ENCODE results near the gene C11orf24.
"Not testable (repeated sequence)": the region's sequence is repeated elsewhere in the genome, so short reads cannot be mapped to it uniquely, and the experiment has no call there.

Gene C11orf24

DNA sequence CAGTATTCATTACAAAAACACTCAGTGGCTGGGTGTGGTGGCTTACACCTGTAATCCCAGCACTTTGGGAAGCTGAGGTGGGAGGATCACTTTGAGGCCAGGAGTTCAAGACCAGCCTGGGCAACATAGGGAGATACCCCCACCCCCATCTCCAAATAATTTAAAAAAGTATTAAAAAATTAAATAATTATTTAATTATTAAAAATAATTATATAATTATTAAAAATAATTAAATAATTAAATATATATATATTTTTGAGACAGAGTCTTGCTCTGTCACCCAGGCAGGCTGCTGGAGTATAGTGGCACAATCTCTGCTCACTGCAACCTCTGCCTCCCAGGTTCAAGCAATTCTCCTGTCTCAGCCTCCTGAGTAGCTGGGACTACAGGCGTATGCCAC, 27.9 kb downstream of the C11orf24 start:
- not testable (repeated sequence) for DNase-seq

DNA sequence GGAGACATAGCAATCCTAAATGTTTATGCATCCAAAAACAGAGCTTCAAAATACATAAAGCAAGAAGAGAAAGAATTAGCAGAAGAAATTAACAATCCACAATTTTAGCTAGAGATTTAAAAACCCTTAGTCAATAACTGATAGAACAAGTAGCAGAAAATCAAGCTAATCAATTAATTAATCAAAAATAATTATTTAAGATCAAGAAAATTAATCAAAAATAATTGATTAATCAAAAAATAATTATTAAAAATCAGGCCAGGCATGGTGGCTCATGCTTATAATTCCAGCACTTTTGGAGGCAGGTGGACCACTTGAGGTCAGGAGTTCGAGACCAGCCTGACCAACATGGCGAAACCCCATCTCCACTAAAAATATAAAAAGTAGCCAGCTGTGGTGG, 29.2 kb downstream of the C11orf24 start:
- DNase-seq, result no peak

DNA sequence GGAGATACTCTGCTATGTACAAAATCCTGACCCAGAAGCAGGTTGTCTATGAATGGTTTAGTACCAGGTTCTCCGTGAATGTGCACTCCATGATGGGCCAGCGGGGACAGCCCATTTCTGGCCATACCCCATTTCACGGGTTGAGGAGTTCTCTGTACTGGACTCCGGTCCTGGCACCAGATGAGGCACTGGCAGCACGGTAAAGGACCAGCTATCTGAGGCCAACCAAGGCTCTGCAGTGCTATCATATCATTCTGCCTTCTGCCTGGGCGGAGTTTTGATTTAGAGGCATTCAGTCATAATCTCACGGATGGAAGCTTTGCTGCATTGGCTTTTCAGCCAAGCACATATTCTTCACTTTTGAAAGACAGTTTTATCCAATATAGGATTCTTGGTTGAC, 40.2 kb downstream of the C11orf24 start:
- DNase-seq, result peak; percentile 22

GRCh38 chr11:68229601-68230000, 42.2 kb downstream of the C11orf24 start:
- DNase-seq, result no peak

DNA sequence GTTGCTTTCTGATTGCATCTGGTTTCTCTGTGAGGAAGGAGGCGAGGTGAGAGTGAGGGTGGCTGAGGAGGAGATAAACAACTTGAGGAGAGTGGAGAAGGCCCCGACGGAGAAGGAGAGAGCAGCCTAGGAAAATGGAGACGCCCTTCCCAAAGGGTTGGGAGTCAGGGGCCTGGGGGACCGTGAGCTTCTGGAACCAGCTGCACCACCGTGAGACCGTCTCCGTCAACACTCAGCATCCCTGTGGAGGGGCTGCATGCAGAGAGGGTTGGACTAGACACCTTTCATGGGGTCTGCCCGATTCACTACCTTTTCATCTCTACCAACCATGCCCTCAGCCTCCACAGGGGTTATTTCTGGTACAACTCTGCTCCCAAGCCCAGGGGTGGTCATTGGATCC, 45.4 kb downstream of the C11orf24 start:
- DNase-seq, result no peak

DNA sequence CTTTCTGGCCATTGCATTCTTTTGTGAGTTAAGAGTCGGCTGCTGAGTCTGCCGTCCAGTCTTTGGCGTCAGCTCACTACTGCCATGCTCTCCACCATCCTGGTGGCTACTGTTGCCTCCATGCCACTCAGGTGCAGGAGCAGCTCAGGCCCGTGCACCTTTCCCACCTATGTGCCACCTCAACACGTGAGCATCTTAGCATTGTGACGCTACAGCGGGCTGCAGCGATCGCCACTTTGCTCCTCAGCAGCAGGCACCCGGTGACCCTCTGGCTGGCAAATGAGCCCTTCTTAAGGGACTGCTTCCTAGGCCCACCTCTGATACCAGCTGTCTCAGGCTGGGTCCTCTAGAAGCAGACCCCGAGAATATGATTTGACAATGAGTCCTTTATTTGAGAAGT, 47.2 kb downstream of the C11orf24 start:
- DNase-seq, result no peak

GRCh38 chr11:68223275-68223674, 48.5 kb downstream of the C11orf24 start:
- no peak for DNase-seq

- no peak for DNase-seq
These were observed 50.4 kb downstream of the C11orf24 start for GRCh38 chr11:68221406-68221805.

DNA sequence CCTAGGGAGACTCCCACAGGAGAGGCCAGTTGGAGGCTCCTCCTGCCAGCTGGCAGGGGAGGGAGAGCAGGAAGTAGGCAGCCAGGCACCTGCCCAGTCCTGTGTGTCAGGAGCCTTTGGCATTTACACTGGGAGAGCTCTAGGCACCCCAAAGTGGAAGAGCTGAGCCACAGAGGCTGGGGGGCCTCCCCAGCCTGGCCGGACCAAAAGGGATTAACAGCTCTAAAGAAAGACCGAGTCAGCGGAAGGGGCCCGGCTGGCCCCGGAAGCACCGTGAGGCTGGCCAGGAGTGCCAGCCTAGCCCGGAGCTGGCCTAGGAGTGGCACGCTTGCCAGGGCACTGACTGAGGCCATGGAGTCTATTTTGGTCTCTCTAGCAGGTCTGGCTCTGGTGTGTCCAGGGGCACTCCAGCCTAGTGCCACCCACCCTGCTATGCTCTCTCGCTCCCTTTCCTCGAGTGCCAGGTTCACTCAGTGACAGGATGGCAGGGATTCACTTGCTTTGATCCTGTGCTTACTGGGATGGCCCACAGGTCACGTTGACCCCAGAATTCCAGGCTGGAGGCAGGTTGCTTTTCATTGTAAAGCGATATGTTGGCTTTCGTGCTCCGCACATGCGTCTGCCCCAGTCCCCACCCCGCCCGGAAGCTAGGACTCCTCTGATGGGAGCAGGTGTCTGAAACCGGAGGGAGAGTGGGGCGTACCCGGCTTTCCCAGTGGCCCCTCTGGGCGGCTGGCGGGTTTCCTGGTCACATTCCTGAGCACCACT, 55.4 kb downstream of the C11orf24 start:
- DNase-seq, result no peak

DNA sequence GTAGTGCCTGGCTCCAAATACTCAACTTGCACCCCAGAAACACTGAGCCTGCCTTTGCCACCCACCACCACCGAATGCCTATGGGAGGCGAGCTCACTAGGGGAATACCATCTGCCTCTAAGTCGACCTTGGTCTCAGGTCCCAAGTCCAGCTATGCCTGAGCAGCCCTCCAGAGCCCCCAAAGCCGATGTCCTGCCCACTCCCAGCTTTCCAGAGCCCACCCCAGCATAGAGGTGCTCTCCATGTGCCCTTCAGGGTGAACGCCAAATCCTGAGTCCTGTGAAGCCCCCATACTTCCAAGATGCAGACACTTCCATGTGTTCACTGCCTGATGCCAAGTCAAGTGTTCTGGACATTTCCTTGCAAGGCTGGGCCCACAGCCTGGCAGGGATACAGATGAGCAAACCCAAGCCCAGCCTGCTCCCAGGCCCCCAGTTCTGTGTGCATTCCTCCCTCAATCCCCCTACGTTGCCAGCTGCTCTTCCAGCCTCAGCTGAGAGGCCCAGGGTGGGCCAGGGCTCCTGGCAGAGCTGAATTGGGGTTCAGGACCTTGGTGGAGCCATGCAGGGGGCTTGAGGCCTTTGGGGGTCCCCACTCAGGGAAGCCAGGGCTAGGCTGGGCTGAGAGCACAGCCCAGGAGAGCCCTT, 56.1 kb downstream of the C11orf24 start:
- no peak for DNase-seq

DNA sequence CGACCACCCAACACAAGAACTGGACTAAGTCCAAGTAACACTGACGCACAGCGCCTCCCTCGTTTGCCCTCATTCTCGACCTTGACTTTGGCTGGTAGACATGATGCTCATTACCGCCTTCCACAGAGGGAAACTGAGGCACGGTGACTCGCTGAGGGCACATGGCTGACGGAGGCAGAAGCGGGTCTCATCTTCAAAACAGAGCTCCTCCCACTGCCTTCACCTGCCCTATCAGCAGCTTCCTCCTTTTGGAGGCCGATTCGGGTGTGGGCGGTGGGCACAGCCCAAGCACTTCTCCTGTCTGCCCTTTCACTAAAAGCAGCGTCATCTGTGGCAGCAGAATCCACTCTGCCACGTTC, 56.7 kb downstream of the C11orf24 start:
- DNase-seq, result peak; percentile 57

GRCh38 chr11:68214173-68215086, 57.3 kb downstream of the C11orf24 start:
- DNase-seq, result peak; percentile 26

- DNase-seq, result peak; percentile 95
These were observed 58.1 kb downstream of the C11orf24 start for GRCh38 chr11:68213555-68214172.

GRCh38 chr11:68213135-68213515, 58.6 kb downstream of the C11orf24 start, which contains the start of gene KMT5B:
TSS of gene KMT5B (minus strand) at chr11:68213296. CDS start at chr11:68190076, 23,220 bp downstream.
- no peak for DNase-seq

GRCh38 chr11:68212421-68213134, 59.2 kb downstream of the C11orf24 start:
- DNase-seq, result peak; percentile 93

DNA sequence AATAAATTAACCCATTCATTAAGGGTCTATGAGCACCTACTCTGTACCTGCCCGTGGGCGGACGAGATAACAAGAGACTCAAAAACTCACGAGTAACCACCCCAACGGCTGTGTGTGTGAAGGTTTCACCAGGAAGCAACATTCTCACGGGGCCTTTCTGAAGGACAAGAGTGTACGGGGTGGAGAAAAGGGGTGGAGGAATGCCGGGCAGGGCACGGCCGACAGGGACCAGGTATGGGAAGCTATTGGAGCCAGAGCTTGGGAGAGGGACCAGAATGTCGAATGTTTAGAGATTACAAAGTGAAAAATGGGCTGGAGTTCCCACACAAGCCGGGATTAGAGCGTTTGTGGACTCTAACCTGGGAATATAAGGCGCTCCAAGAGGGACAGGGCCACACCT, 60.2 kb downstream of the C11orf24 start:
- DNase-seq, result no peak

Data from hematopoietic multipotent progenitor cell treated with erythropoietin and hydrocortisone succinate and interleukin-3 and kit ligand, for 4 days (in vitro differentiated cells).